ENCODE measurements around the gene CCDC61. TPM values are rescaled to one million over a fixed set of nuclear protein-coding genes. Genes with fewer than 3 reads are reported as not detected.

CCDC61 gene
- total RNA-seq, 2 experiments from 2014 or later: 14.2 to 20.1 TPM

DNA sequence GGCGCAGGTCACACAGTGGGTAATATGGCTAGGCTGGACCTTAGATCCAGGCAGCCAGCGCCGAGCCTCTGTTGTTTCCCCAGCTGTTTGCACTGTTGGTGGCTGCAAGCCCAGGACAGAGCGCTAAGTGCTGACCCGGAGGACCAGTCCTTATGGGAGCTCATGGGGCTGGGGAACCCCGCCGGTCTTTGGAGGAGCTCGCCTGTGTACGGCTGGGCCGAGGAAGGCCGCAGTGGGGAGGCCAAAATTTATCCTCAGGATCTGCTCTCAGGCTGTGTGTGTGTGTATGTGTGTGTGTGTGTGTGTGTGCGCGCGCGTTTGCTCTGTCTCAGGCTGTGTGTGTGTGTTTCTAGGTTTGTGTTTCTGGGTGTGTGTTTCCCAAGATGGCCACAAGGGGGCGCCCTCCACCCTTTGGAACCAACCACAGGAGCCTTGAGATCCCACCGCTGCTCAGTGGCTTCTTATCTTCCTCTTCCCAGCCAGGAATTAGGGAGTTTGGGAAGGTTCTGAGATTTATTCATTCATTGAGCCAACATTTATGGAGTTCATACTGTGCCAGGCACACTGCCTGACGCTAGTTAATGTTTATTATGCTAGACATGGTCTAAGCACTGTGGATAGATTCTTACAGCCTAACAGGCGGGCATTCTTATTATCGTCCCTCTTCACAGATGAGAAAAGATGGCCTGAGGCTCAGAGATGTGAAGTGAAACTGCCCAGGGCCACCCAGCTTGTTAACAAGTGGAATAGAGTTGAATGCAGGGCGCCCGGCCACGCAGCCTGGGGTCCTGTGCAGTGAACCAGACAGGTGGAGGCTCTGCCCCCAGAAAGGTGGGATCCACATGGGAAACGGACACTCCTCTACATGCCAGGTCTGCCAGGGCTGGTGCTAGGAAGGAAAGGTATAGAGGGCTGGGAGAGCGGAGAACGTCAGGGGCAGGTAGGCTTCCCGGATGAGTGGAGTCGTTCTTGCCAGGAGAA, 14.6 kb downstream of the CCDC61 start:
- Histone ChIP-seq H3K27ac (ENCODE audit: low read depth, low read length, poor library complexity, severe bottlenecking) (no peak overlapping the region), H3K4me1 (ENCODE audit: insufficient read depth, low read length, poor library complexity, severe bottlenecking) (peaks cover 13% of the 10 kb centered on the region), H3K36me3 (ENCODE audit: insufficient read depth, low read length) (peaks cover 4% of the 10 kb centered on the region; the same call in 1 of the 2 replicates), H4K20me1 (ENCODE audit: insufficient read depth, low read length) (no peaks in the 10 kb centered on the region), H3K4me3 (ENCODE audit: low read depth, low read length, poor library complexity, severe bottlenecking) (no peak overlapping the region), H2AFZ (ENCODE audit: low read length) (no peak overlapping the region), H3K79me2 (ENCODE audit: insufficient read depth, low read depth, low read length) (no peaks in the 10 kb centered on the region), H3K9me3 (ENCODE audit: low read length) (no peaks in the 10 kb centered on the region), H3K4me2 (ENCODE audit: low read length) (no peak overlapping the region), H3K9me2 (ENCODE audit: insufficient read depth, low read length) (no peaks in the 10 kb centered on the region)
- DNase-seq (ENCODE audit: low spot score): peak; percentile 63
- ChIA-PET POLR2A (no interaction called here), CTCF (ENCODE audit: unreplicated experiment) (no interaction called here)
- BruUV-seq (replicated peaks): no TSS peak
- intact Hi-C loops (cut with micrococcal nuclease; ENCODE audit: unreplicated experiment): no loop called here
- TF ChIP-seq EZH2phosphoT487 (IDR thresholded peaks at IDR 0.05; ENCODE audit: borderline replicate concordance, low read depth, low read length): no peak
- TF ChIP-seq, protein P1, sequence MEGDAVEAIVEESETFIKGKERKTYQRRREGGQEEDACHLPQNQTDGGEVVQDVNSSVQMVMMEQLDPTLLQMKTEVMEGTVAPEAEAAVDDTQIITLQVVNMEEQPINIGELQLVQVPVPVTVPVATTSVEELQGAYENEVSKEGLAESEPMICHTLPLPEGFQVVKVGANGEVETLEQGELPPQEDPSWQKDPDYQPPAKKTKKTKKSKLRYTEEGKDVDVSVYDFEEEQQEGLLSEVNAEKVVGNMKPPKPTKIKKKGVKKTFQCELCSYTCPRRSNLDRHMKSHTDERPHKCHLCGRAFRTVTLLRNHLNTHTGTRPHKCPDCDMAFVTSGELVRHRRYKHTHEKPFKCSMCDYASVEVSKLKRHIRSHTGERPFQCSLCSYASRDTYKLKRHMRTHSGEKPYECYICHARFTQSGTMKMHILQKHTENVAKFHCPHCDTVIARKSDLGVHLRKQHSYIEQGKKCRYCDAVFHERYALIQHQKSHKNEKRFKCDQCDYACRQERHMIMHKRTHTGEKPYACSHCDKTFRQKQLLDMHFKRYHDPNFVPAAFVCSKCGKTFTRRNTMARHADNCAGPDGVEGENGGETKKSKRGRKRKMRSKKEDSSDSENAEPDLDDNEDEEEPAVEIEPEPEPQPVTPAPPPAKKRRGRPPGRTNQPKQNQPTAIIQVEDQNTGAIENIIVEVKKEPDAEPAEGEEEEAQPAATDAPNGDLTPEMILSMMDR (conservative IDR thresholded peaks at IDR 0.05; ENCODE audit: low read length): peak; percentile 93

DNA sequence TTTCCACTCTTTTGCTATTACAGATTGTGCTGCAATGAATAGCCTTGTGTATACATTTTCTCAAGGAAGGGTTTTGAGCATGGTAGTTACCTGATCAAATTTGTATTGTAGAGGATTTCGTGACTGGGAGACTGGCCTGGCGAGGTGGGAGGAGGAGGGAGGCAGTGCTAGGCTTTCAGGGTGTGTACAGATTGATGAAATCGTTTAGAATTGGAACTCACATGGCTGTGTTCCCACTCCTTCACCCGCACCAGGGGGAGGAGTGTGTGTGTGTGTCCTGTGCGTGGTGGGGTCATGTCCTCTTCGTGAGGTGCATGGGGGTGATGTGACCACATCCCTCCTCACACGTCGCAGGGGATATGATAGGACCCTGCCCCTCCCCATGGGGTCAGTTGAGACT, 19.3 kb downstream of the CCDC61 start:
- peaks cover 2% of the 10 kb centered on the region; the same call in 1 of the 2 replicates for H3K36me3 ChIP-seq (ENCODE audit: insufficient read depth, low read length)
- no TSS peak for BruUV-seq (replicated peaks)
- no peaks in the 10 kb centered on the region for H3K9me3 ChIP-seq (ENCODE audit: low read length)
- no peak overlapping the region for H2AFZ ChIP-seq (ENCODE audit: low read length)
- POLR2A ChIA-PET: no interaction called here
- TF ChIP-seq EZH2phosphoT487 (IDR thresholded peaks at IDR 0.05; ENCODE audit: borderline replicate concordance, low read depth, low read length): no peak
- TF ChIP-seq, protein P1 (conservative IDR thresholded peaks at IDR 0.05; ENCODE audit: low read length): no peak
- no peaks in the 10 kb centered on the region for H3K79me2 ChIP-seq (ENCODE audit: insufficient read depth, low read depth, low read length)
- DNase-seq (ENCODE audit: low spot score): no peak
- intact Hi-C loops (cut with micrococcal nuclease; ENCODE audit: unreplicated experiment): no loop called here
- no peak overlapping the region for H3K4me2 ChIP-seq (ENCODE audit: low read length)
- H3K4me1 ChIP-seq (ENCODE audit: insufficient read depth, low read length, poor library complexity, severe bottlenecking): peaks cover 13% of the 10 kb centered on the region
- no peak overlapping the region for H3K27ac ChIP-seq (ENCODE audit: low read depth, low read length, poor library complexity, severe bottlenecking)
- H4K20me1 ChIP-seq (ENCODE audit: insufficient read depth, low read length): no peaks in the 10 kb centered on the region
- CTCF ChIA-PET (ENCODE audit: unreplicated experiment): no interaction called here
- no peak overlapping the region for H3K4me3 ChIP-seq (ENCODE audit: low read depth, low read length, poor library complexity, severe bottlenecking)
- H3K9me2 ChIP-seq (ENCODE audit: insufficient read depth, low read length): no peaks in the 10 kb centered on the region

Measured in OCI-LY7 (cell line).